GM13977 (cell line): Measurements from ENCODE around the gene TNC.

Experiments
- DNase-seq: peaks from one replicate; pipeline ENCODE4 v3.0.0; 2012; ENCODE audit warnings: low spot score
- CTCF ChIP-seq: IDR thresholded peaks from 2 replicates; pipeline ENCODE4 v1.5.1; 2012; ENCODE audit warnings: mild to moderate bottlenecking, control low read depth; ENCODE audit not compliant: insufficient read depth; ENCODE audit errors: extremely low read depth, missing control alignments
- in situ Hi-C: fragments of 300-500 bp; cut with MboI; formaldehyde crosslinking; loops from one replicate; pipeline ENCODE4 v1.12.0; 2022; ENCODE audit warnings: low sequenced_read_pairs, low pct_unique_long_range_greater_than_20kb, mixed read lengths, inconsistent platforms; ENCODE audit not compliant: unreplicated experiment

TNC gene

GRCh38 chr9:115106642-115107041 lies 11.3 kb downstream of the TNC start:
- in situ Hi-C loops = no loop called here
- no peak for TF ChIP-seq CTCF
- no peak for DNase-seq

- no peak for DNase-seq
- in situ Hi-C loops = no loop called here
- no peak for TF ChIP-seq CTCF
Observed at GRCh38 chr9:115106001-115106400, 12.0 kb downstream of the TNC start.

- no peak for TF ChIP-seq CTCF
- DNase-seq = no peak
- in situ Hi-C loops = no loop called here
Observed at GRCh38 chr9:115104908-115105307, 13.0 kb downstream of the TNC start.

GRCh38 chr9:115103746-115104477 lies 14.0 kb downstream of the TNC start:
- no peak for TF ChIP-seq CTCF
- in situ Hi-C loops = no loop called here
- no peak for DNase-seq

GRCh38 chr9:115099901-115100300 lies 18.1 kb downstream of the TNC start:
- in situ Hi-C loops = no loop called here
- no peak for DNase-seq
- no peak for TF ChIP-seq CTCF

GRCh38 chr9:115098226-115098965 lies 19.6 kb downstream of the TNC start:
- no peak for DNase-seq
- in situ Hi-C loops = no loop called here
- no peak for TF ChIP-seq CTCF
